Right lobe of liver (tissue), 6 donors: Measurements from ENCODE around the gene ADGRL3. TPM values are rescaled to one million over a fixed set of nuclear protein-coding genes. Genes with fewer than 3 reads are reported as not detected.
"Not testable (repeated sequence)": the region's sequence is repeated elsewhere in the genome, so short reads cannot be mapped to it uniquely, and the experiment has no call there.

Source experiments
- ATAC-seq, 4 donors: fragments of 200-7000 bp; cut with Tn5 transposase; one replicate each; pipeline ENCODE4 v1.9.1; 2020; ENCODE audit warnings: mild to moderate bottlenecking in 4 of 4, moderate library complexity in 4 of 4
- DNase-seq, 3 donors: peaks; one replicate each; pipeline ENCODE4 v3.0.0-alpha.2; 2020
- H3K27ac ChIP-seq, 3 donors: fragments of 200-600 bp; one replicate each; pipeline ENCODE4 v1.8.0; 2022
- H3K27me3 ChIP-seq, 2 donors: fragments of 200-600 bp; one replicate each; pipeline ENCODE4 v1.8.0; 2022
- H3K36me3 ChIP-seq, 4 donors: fragments of 200-600 bp; sonication (generic) in 1 of 4; one replicate each; pipeline versions ENCODE4 v1.5.1 to v1.8.0; 2017 to 2022; ENCODE audit warnings: control low read depth in 1 of 4
- H3K4me1 ChIP-seq, 4 donors: fragments of 200-600 bp; sonication (generic) in 1 of 4; one replicate each; pipeline versions ENCODE4 v1.5.1 to v1.8.0; 2017 to 2022; ENCODE audit warnings: control low read depth in 1 of 4
- H3K4me3 ChIP-seq, 3 donors: fragments of 200-600 bp; one replicate each; pipeline ENCODE4 v1.8.0; 2022
- H3K9me3 ChIP-seq, 4 donors: fragments of 200-600 bp; sonication (generic) in 1 of 4; one replicate each; pipeline versions ENCODE4 v1.5.1 to v1.8.0; 2017 to 2022; ENCODE audit warnings: control low read depth in 1 of 4
- POLR2A ChIP-seq: fragments of 450-650 bp; IDR thresholded peaks from one replicate; pipeline ENCODE4 v1.6.1; 2017; ENCODE audit warnings: antibody characterized with exemption, mild to moderate bottlenecking
- WGBS: methylation state at CpG from one replicate; pipeline ENCODE4 v1.1.6; 2018; ENCODE audit warnings: low coverage, low lambda C conversion rate; ENCODE audit not compliant: insufficient coverage; ENCODE audit errors: missing lambda C conversion rate; 5-methylcytosine and 5-hydroxymethylcytosine counted together
- intact Hi-C, 2 donors: fragments of 100-400 bp; cut with DNase I; formaldehyde crosslinking; loops; one replicate each; pipeline versions ENCODE4 v1.11.2 to v1.14.1; 2022
- total RNA-seq, 6 experiments: library from RNA; depleted of rRNA in 2 of 6; stranded (reverse); fragments of >200 nt in 2 of 6; fragmentation: NEBNext Ultra II Directional in 3 of 6; extraction: Animal tissue kit (Norgen Biotek cat#: 25700) in 3 of 6; gene quantifications; one replicate each; pipeline versions ENCODE4 v1.1.0 to v1.2.4, GENCODE V29; 2016 to 2023
- TF ChIP-seq, protein P1 (sequence below), 4 donors: fragments of 200-600 bp in 3 of 4; fragments of 450-650 bp in 1 of 4; IDR thresholded peaks; one replicate each; pipeline versions ENCODE4 v1.5.1 to v1.8.0; 2016 to 2022; ENCODE audit warnings: antibody characterized with exemption in 4 of 4, mild to moderate bottlenecking in 2 of 4
- donor health status: DM: no; HTN: yes; CAD: no.
- donor health status: DM: no; HTN: no; CAD: no.
- donor health status: DM: no; HTN: no; CAD: no.
- donor health status: DM: no; HTN: yes; CAD: no.
- donor health status: DM: no; HTN: yes; CAD: no.

Gene ADGRL3
- total RNA-seq, 6 experiments from 2014 or later: 0.06 to 1.1 (median 0.35) TPM

DNA sequence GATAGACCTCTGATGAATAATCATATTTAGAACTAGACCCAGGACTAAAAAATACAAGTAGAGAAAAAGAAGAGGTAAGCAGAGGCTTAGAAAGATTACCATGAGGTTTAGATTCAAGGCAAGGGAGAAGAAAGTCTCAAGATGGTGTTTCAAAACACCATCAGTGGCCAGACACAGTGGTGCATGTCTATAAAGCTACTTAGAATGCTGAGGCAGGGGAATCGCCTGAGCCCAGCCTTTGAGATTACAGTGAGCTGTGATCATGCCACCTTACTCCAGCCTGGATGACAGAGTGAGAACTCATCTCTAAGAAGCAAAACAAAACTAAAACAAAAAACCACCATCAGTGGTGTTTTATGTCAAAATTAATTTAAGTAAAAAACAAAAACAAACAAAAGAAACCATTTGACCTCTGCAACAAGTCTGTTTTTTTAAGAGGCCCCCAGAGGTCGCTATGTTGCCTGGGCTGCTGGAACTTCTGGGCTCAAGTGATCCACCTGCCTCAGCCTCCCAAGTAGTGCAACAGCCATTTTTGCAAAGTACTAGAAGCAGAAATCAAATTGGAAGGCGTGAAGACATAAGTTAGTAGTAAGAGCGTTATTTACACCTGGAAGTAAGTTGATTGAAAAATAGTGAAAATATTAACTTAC is 784.3 kb downstream of the ADGRL3 start:
- no peaks in the 10 kb centered on the region for H3K4me1 ChIP-seq
- DNase-seq (no peak), ATAC-seq (no peak)
- intact Hi-C loops: no loop called here
- 28% methylated on average over 2 of the region's 4 CpGs for WGBS
- no peaks in the 10 kb centered on the region for H3K27me3 ChIP-seq
- no peak overlapping the region for H3K27ac ChIP-seq
- no peak overlapping the region for H3K4me3 ChIP-seq
- H3K9me3 ChIP-seq: no peaks in the 10 kb centered on the region
- no peak for TF ChIP-seq POLR2A
- TF ChIP-seq, protein P1, sequence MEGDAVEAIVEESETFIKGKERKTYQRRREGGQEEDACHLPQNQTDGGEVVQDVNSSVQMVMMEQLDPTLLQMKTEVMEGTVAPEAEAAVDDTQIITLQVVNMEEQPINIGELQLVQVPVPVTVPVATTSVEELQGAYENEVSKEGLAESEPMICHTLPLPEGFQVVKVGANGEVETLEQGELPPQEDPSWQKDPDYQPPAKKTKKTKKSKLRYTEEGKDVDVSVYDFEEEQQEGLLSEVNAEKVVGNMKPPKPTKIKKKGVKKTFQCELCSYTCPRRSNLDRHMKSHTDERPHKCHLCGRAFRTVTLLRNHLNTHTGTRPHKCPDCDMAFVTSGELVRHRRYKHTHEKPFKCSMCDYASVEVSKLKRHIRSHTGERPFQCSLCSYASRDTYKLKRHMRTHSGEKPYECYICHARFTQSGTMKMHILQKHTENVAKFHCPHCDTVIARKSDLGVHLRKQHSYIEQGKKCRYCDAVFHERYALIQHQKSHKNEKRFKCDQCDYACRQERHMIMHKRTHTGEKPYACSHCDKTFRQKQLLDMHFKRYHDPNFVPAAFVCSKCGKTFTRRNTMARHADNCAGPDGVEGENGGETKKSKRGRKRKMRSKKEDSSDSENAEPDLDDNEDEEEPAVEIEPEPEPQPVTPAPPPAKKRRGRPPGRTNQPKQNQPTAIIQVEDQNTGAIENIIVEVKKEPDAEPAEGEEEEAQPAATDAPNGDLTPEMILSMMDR (IDR thresholded peaks at IDR 0.05): no peak
- no peaks in the 10 kb centered on the region for H3K36me3 ChIP-seq

DNA sequence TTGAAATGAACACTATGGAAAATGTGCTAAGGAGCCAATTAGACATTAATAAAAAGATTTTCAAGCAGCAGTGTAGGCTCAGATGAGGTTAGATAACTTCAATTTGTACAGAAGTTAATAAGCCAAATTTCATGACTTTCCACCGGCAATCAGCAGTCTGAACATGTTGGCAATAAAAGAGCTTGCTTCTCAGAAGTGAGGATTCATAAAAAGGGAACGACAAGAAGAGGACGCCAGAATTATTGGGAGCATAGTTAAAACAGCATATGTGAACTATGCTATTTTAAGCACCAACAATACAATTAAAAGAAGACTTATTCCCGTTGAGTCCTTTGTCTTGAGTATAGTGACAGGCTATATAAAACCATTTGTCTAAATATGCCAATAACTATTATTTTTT is 785.3 kb downstream of the ADGRL3 start:
- H3K9me3 ChIP-seq: no peaks in the 10 kb centered on the region
- TF ChIP-seq POLR2A: no peak
- TF ChIP-seq, protein P1 (IDR thresholded peaks at IDR 0.05): no peak
- H3K27me3 ChIP-seq: no peaks in the 10 kb centered on the region
- no peaks in the 10 kb centered on the region for H3K36me3 ChIP-seq
- WGBS: 73% methylated on average over 4 of the region's 4 CpGs
- H3K27ac ChIP-seq: no peak overlapping the region
- ATAC-seq (no peak), DNase-seq (no peak)
- intact Hi-C loops: no loop called here
- H3K4me1 ChIP-seq: no peaks in the 10 kb centered on the region
- no peak overlapping the region for H3K4me3 ChIP-seq

DNA sequence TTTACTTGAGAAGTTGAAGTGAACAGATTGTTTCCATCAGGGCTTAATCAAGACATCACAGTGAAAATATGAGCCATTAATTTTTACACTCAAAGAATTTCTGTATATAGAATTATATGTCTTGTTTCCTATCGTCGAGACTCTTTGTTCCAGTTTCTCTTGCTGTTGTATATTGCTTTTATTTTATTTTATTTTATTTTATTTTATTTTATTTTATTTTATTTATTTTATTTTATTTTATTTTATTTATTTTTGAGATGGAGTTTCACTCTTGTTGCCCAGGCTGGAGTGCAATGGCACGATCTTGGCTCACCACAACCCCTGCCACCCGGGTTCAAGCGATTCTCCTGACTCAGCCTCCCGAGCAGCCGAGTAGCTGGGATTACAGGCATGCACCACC is 786.8 kb downstream of the ADGRL3 start:
- H3K4me1 ChIP-seq, H3K9me3 ChIP-seq, DNase-seq, ATAC-seq, H3K27ac ChIP-seq, H3K4me3 ChIP-seq, H3K36me3 ChIP-seq, intact Hi-C loops, H3K27me3 ChIP-seq: not testable (repeated sequence)
- 74% methylated on average over 7 of the region's 7 CpGs for WGBS

DNA sequence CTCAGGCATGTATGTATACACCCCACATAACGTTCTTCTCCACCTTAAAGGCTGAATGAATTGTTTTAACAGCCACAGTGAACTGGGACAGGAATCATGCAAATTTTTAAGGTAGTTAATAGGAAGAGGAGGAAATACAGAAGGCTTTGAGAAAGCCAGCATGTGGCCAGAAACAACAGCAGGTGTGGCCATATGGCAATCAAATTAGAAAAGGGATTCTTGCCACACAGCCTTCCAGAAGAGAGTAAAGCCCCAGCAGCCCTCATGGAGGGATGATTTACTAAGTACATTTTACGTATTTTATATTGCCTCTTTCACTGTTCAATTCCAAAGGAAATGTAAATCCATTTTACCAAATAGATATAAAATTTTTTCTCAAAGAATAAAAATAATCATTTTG is 792.2 kb downstream of the ADGRL3 start:
- Histone ChIP-seq H3K9me3 (no peaks in the 10 kb centered on the region), H3K36me3 (no peaks in the 10 kb centered on the region), H3K4me3 (no peak overlapping the region), H3K27me3 (no peaks in the 10 kb centered on the region), H3K4me1 (no peaks in the 10 kb centered on the region), H3K27ac (no peak overlapping the region)
- no peak for DNase-seq
- 45% methylated on average over 2 of the region's 2 CpGs for WGBS
- intact Hi-C loops: no loop called here
- no peak for ATAC-seq
- TF ChIP-seq, protein P1 (IDR thresholded peaks at IDR 0.05): no peak
- no peak for TF ChIP-seq POLR2A

DNA sequence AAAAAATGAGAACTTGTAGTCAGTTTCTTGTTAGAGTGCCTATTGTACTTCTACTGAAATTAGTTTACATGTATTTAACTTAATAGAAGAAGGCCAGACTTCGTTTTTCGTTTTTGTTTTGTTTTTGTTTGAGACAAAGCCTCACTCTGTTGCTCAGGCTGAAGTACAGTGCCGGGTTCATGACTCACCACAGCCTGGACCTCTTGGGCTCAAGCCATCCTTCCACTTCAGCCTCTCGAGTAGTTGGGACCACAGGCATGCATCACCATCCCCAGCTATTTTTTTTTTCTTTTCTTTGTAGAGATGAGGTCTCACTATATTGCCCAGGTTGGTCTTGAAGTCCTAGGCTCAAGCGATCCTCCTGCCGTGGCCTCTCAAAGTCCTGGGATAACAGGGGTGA is 793.9 kb downstream of the ADGRL3 start:
- Histone ChIP-seq H3K36me3 (no peaks in the 10 kb centered on the region), H3K27ac (no peak overlapping the region), H3K27me3 (no peaks in the 10 kb centered on the region), H3K4me1 (no peaks in the 10 kb centered on the region), H3K9me3 (no peaks in the 10 kb centered on the region), H3K4me3 (no peak overlapping the region)
- no peak for DNase-seq
- 71% methylated on average over 6 of the region's 6 CpGs for whole genome bisulfite sequencing
- ATAC-seq: no peak
- TF ChIP-seq, protein P1 (IDR thresholded peaks at IDR 0.05): no peak
- TF ChIP-seq POLR2A: no peak
- intact Hi-C loops: no loop called here
